Chondrocyte (in vitro differentiated cells): ENCODE measurements around the gene ECHDC3. TPM values are rescaled to one million over a fixed set of nuclear protein-coding genes. Genes with fewer than 3 reads are reported as not detected.
A peak's percentile ranks its signal among the peaks of the same experiment; 100 is the strongest.
"Not testable (repeated sequence)": the region's sequence is repeated elsewhere in the genome, so short reads cannot be mapped to it uniquely, and the experiment has no call there.

Source experiments
- DNase-seq: peaks from one replicate; pipeline ENCODE4 v3.0.0; 2021; ENCODE audit warnings: mixed read lengths, low spot score
- H3K27ac Mint-ChIP-seq: one replicate; pipeline ENCODE4 v1.8.0; 2021; ENCODE audit warnings: mild to moderate bottlenecking, moderate library complexity, mixed read lengths; ENCODE audit not compliant: unreplicated experiment
- H3K27me3 Mint-ChIP-seq: 2 replicates; pipeline ENCODE4 v1.8.0; 2021; ENCODE audit warnings: low read depth, mixed read lengths
- H3K36me3 Mint-ChIP-seq: 2 replicates; pipeline ENCODE4 v1.8.0; 2021; ENCODE audit warnings: low read depth, mixed read lengths
- H3K4me1 Mint-ChIP-seq: 2 replicates; pipeline ENCODE4 v1.8.0; 2021; ENCODE audit warnings: low read depth, mild to moderate bottlenecking, mixed read lengths
- H3K4me3 Mint-ChIP-seq: one replicate; pipeline ENCODE4 v1.8.0; 2021; ENCODE audit warnings: mild to moderate bottlenecking, moderate library complexity, mixed read lengths; ENCODE audit not compliant: unreplicated experiment
- H3K9me3 Mint-ChIP-seq: 2 replicates; pipeline ENCODE4 v1.8.0; 2021; ENCODE audit warnings: low read depth, mixed read lengths
- CTCF ChIP-seq: fragments of 200-600 bp; sonication (generic); IDR thresholded peaks from 2 replicates; pipeline ENCODE4 v1.5.0; 2021; ENCODE audit warnings: antibody characterized with exemption, mild to moderate bottlenecking, moderate library complexity
- total RNA-seq: library from RNA; stranded (reverse); gene quantifications from 3 replicates; pipeline ENCODE4 v1.2.1, GENCODE V29; 2021

ECHDC3 gene
- total RNA-seq, 1 donor from 2014 or later, result 5.7 TPM

GRCh38 chr10:11704092-11704491 is 38.1 kb upstream of the ECHDC3 start:
- no peaks in the 10 kb centered on the region for H3K36me3 Mint-ChIP-seq
- no peak for DNase-seq
- H3K27ac Mint-ChIP-seq, result no peak overlapping the region
- H3K27me3 Mint-ChIP-seq, result no peaks in the 10 kb centered on the region
- H3K4me3 Mint-ChIP-seq, result no peak overlapping the region
- H3K4me1 Mint-ChIP-seq, result no peaks in the 10 kb centered on the region
- no peaks in the 10 kb centered on the region for H3K9me3 Mint-ChIP-seq
- TF ChIP-seq CTCF, result no peak

GRCh38 chr10:11705722-11706121 is 36.5 kb upstream of the ECHDC3 start:
- no peaks in the 10 kb centered on the region for H3K27me3 Mint-ChIP-seq
- H3K4me3 Mint-ChIP-seq, result no peak overlapping the region
- no peak for DNase-seq
- H3K9me3 Mint-ChIP-seq, result no peaks in the 10 kb centered on the region
- TF ChIP-seq CTCF, result no peak
- H3K36me3 Mint-ChIP-seq, result no peaks in the 10 kb centered on the region
- H3K4me1 Mint-ChIP-seq, result no peaks in the 10 kb centered on the region
- H3K27ac Mint-ChIP-seq, result no peak overlapping the region

- no peak for DNase-seq
- H3K9me3 Mint-ChIP-seq, result no peaks in the 10 kb centered on the region
- H3K36me3 Mint-ChIP-seq, result no peaks in the 10 kb centered on the region
- H3K4me3 Mint-ChIP-seq, result no peak overlapping the region
- H3K27ac Mint-ChIP-seq, result no peak overlapping the region
- TF ChIP-seq CTCF, result peak; percentile 31
- H3K27me3 Mint-ChIP-seq, result no peaks in the 10 kb centered on the region
- H3K4me1 Mint-ChIP-seq, result no peaks in the 10 kb centered on the region
These were observed 35.2 kb upstream of the ECHDC3 start for GRCh38 chr10:11706895-11707567.

GRCh38 chr10:11707624-11708350 is 34.4 kb upstream of the ECHDC3 start:
- peaks cover 2% of the 10 kb centered on the region for H3K27me3 Mint-ChIP-seq
- no peak overlapping the region for H3K27ac Mint-ChIP-seq

GRCh38 chr10:11708801-11709200 is 33.4 kb upstream of the ECHDC3 start:
- not testable (repeated sequence) for H3K36me3 Mint-ChIP-seq, H3K4me1 Mint-ChIP-seq, H3K9me3 Mint-ChIP-seq, DNase-seq, H3K27ac Mint-ChIP-seq, H3K27me3 Mint-ChIP-seq, H3K4me3 Mint-ChIP-seq

More at GRCh38 chr10:11707624-11708350, 34.4 kb upstream of the ECHDC3 start:
- Mint-ChIP-seq H3K4me3 (no peak overlapping the region), H3K36me3 (no peaks in the 10 kb centered on the region), H3K4me1 (peaks cover 2% of the 10 kb centered on the region), H3K9me3 (no peaks in the 10 kb centered on the region)
- DNase-seq, result no peak
- no peak for TF ChIP-seq CTCF
